ENCODE results near the gene ANO4.
"Not testable (repeated sequence)": the region's sequence is repeated elsewhere in the genome, so short reads cannot be mapped to it uniquely, and the experiment has no call there.

The ANO4 gene

GRCh38 chr12:101044512-101045059, 250.0 kb downstream of the ANO4 start:
- no peak for DNase-seq (ENCODE audit: low read depth in 2 of 2)

- no peak for DNase-seq (ENCODE audit: low read depth in 2 of 2)
Observed at GRCh38 chr12:101045486-101046464, 251.2 kb downstream of the ANO4 start.

DNA sequence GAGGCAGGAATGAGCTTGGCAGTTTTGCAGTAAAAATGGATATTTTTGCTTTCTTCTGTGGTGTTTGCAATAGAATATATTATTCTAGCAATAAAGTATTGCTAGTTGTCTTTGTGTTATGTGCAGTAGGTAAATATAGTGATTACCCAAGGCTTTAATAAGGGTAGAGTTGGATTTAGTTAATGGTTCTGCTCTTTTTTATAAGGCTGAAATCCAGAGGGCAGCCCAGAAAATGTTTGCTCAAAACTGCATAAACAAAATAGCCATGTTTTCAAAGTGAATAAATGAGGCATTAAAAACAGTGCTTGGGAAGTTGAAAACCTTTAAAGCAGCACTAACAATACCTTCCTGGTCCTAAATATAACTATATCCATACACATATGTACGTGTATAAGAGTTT, 253.1 kb downstream of the ANO4 start:
- DNase-seq (ENCODE audit: low read depth in 2 of 2) = no peak

DNA sequence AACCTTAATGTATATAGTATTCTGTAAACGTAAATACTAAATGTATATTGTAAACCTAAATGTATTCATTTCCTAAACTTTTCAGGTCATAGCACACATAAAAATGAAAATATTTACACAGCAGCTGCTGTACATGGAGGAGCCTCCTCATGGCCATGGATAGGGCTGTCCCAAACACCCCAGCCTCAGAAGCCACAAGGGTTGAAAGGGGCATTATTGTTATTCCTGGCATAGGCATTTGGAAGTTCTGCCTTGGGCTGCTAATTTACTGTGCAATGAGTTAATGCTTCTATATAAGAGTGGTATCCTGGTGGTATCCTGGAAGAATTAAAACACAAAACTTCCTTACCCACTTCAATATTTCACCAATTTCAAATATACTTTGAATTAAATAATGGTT, 256.1 kb downstream of the ANO4 start:
- DNase-seq (ENCODE audit: low read depth in 2 of 2) = no peak

DNA sequence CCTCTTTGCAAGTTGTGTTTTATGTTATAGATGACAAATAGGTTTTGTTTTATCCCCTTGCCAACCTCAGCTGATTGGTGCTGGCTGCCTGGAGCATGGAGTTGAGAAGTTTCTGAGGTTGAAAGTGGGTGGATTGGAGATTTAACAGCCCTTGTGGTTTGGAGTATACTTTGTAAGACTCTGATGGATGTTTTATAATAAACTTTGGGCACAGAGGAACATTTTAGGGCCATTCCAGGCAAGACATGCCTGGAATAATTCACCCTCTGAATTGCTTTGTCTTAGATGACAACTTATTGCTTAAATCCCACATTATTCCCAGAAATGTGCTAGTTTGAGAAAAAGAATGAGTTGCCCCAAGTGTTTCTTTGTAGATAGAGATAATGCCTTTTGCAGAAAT, 256.6 kb downstream of the ANO4 start:
- DNase-seq (ENCODE audit: low read depth in 2 of 2) = no peak

DNA sequence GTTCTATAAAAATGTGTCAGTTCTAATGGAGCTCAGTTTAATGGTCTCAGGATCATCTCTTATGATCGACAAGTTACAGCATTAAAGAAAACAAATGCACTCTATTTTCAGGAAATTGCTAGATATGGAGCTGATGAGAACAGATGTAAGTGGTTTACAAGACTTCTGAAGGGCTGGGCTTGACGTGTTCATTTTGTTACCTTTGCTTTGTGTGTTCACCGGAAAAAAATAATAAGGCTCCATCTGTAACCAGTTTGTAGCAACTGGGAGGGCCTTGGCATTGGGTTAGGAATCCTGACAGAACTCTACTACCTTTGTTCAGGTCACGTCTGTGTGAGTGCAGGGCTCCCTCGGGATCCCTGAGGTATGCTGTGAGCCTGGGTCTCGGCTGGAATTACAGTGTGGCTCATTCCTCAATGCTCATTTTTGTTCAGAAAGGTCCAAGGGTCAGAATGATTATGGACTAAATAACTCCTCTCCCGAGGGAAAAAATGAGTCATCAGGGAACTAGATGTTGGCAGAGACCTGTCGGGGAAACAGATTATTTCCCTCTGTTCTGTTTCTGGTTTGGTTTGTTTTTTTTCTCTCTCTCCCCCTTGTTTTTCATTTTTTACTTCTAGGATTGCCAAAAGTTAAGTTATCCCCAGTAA, 257.4 kb downstream of the ANO4 start:
- DNase-seq (ENCODE audit: low read depth in 2 of 2) = no peak

GRCh38 chr12:101053203-101053602, 258.6 kb downstream of the ANO4 start:
- DNase-seq (ENCODE audit: low read depth in 2 of 2) = no peak

- DNase-seq (ENCODE audit: low read depth in 2 of 2) = no peak
Observed at GRCh38 chr12:101055940-101056339, 261.4 kb downstream of the ANO4 start.

DNA sequence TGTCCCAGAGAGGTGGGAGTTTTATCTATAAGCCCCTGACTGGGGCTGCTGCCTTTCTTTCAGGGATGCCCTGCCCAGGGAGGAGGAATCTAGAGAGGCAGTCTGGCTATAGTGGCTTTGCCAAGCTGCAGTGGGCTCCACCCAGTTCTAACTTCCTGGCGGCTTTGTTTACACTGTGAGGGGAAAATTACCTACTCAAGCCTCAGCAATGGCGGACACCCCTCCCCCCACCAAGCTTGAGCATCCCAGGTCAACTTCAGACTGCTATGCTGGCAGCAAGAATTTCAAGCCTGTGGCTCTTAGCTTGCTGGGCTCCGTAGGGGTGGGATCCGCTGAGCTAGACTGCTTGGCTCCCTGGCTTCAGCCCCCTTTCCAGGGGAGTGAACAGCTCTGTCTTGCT, 267.9 kb downstream of the ANO4 start:
- DNase-seq (ENCODE audit: low read depth in 2 of 2) = not testable (repeated sequence)

DNA sequence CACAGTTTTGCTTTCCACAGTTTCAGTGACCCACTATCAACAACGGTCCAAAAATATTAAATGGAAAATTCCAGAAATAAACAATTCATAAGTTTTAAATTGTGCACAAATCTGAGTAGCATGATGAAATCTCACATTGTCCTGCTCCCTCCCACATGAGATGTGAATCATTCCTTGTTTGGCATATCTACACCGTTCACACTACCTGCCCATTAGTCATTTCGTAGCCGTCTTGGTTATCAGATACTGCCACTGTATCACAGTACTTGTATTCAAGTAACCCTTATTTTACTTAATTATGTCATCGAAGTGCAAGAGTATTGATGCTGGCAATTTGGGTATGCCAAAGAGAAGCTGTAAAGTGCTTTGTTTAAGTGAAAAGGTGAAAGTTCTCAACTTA, 270.1 kb downstream of the ANO4 start:
- no peak for DNase-seq (ENCODE audit: low read depth in 2 of 2)

DNA sequence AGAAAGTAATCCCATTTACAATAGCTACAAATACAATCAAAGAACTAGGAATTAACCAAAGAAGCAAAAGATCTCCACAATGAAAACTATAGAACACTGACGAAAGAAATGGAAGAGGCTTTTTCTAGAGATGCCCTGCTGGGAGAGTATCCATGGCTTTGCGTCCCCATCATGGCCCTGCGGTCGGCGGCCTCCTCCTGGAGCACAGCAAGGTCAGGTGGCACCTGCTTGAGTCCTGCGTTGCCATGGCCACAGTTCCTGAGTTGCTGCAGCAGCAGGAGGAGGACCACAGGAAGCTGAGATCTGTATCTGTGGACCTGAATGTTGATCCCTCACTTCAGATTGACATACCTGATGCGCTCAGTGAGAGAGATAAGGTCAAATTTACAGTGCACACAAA, 271.9 kb downstream of the ANO4 start:
- DNase-seq (ENCODE audit: low read depth in 2 of 2) = no peak

DNA sequence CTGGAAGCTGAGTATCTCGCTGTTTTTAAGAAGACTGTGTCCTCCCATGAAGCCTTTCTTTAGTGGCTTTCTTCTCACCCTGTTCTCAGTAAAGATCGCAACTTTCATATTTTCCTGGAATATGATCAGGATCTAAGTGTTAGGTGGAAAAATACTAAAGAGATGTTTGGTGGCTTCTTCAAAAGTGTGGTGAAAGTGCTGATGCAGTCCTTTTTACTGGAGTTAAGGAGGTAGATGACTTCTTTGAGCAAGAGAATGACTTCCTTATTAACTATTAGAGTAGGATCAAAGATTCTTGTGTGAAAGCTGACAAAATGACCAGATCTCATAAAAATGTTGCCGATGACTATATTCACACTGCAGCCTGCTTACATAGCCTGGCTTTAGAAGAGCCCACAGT, 273.8 kb downstream of the ANO4 start:
- no peak for DNase-seq (ENCODE audit: low read depth in 2 of 2)

DNA sequence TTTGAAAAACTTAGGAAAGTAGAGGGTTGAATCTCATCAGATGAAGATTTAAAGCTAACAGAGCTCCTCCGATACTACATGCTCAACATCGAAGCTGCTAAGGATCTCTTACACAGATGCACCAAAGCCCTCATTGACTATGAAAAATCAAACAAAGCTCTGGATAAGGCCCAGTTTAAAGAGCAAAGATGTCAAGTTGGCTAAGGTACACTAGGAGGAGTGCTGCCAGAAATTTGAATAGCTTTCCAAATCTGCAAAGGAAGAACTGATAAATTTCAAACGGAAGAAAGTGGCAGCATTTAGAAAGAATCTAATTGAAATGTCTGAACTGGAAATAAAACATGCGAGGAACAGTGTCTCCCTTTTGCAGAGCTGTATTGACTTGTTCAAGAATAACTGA, 274.3 kb downstream of the ANO4 start:
- DNase-seq (ENCODE audit: low read depth in 2 of 2) = no peak

- DNase-seq (ENCODE audit: low read depth in 2 of 2) = no peak
Observed at GRCh38 chr12:101074940-101075680, 280.5 kb downstream of the ANO4 start.

DNA sequence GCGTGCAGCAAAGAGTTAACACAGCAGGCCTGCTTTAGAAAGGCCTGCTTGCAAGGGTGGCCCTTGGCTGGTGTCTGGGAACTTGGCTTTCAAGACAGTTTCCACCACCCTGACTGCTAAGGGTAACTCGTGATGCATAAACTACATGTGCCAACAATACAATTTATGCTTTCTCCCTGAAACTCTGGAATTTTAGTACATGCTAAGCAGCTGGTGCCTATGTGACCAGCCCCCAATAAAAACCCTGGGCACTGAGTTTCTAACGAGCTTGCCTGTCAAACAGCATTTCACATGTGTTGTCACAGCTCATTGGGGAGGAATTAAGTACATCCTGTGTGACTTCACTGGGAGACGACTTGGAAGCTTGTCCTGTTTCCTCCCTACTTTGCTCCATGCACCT, 282.3 kb downstream of the ANO4 start:
- DNase-seq (ENCODE audit: low read depth in 2 of 2) = no peak

DNA sequence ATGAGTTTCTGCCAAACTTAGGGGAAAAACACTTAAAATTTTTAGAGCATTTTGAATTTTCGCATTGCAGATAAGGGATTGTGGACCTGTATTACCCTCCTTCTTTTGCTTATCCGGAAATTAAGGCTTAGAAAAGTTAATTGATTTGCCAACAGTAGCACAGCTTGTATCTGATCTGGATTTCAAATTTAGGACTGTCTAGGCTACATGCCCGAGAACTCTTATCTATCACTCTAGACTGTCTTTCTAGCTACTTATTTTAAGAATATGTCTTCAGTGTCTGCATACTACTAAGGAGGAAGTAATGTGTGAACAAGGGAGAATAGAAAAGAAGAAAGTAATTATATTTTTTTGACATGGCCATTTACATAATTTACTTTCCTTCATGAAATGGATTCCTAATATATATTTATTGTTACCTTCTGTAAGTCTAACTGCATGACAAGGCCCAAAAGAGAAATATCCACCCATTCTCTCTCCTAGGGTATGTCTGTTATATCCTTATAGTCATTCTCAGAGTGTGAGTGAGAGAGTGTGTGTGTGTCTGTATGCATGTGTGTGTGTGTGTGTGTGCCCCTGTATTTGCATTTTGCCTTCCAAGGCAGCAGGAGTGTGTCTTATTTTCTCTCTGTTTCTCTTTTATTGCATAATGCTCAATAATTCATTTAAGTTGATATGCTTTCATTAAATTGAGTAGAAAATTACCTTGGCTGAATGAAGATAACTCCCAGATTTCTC, 283.4 kb downstream of the ANO4 start:
- DNase-seq (ENCODE audit: low read depth in 2 of 2) = no peak

DNA sequence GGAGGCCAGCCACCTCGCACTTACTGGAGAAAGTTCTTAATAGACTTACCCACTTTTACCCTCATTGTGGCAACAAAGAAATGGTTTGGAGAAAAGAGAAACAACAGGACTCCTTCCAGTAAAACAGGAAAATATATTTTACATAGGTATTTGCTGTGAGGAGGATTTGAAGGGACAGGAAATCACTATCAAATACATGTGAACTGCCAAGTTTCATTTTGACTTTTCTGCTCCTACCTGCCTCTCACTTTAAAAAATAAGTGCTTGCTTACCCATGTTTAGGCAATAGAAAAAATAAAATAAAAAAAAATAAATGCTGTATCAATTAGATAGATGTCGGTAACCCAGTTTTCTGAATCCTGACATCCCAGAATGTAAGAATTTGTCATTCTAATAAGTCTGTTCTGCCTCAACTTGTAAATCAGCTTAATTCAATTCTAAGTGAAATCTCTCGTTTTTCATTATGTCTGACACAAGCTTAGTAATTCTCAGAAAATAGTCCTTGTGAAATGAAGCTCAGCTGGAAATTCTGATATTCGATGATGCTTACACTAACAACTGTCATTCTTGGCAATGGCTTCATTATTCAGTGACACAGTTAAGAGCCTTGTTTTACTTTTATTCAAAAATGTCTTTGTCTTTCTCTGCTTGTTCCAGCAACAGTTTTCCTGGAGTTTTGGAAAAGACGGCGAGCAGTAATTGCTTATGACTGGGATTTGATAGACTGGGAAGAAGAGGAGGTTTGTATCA, 284.1 kb downstream of the ANO4 start:
- no peak for DNase-seq (ENCODE audit: low read depth in 2 of 2)

- no peak for DNase-seq (ENCODE audit: low read depth in 2 of 2)
Observed at GRCh38 chr12:101082706-101083105, 288.1 kb downstream of the ANO4 start.

GRCh38 chr12:101086490-101087135, 292.0 kb downstream of the ANO4 start:
- DNase-seq (ENCODE audit: low read depth in 2 of 2) = no peak

- DNase-seq (ENCODE audit: low read depth in 2 of 2) = no peak
Observed at GRCh38 chr12:101087920-101088319, 293.3 kb downstream of the ANO4 start.
